ENCODE data around the gene PNLIP.

DNA sequence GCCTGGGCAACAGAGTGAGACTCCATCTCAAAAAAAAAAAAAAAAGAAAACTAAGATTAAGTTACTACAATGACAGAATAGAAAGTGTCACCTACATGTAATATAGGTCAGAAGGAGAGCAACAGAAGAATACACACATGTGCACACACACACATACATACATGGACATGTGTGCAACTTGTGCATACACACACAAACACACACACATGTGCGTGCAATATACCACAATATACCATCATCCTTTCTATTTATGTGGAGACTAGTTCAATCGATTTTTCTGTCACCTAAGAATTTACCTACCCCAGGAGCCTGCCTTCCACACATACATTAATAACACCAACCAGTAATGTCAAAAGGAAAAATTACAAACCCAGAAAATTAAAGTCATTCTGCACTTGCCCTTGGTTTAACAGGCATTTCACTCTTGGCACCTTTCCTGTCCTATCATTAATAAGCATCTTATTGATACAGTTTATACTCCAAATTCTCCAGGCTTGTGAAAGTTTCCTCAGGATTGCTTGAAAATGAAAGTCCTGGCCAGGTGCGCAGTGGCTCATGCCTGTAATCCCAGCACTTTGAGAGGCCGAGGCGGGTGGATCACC lies 47.5 kb downstream of the PNLIP start:
- TF ChIP-seq EZH2 (IDR thresholded peaks at IDR 0.05; ENCODE audit: insufficient read depth, poor library complexity, severe bottlenecking): no peak
- no peak for TF ChIP-seq EZH2phosphoT487 (IDR thresholded peaks at IDR 0.05; ENCODE audit: insufficient read depth, low read depth)
